Mesenchymal stem cell (in vitro differentiated cells and primary cell): Measurements from ENCODE around the gene PARD6B.
"Not testable (repeated sequence)": the region's sequence is repeated elsewhere in the genome, so short reads cannot be mapped to it uniquely, and the experiment has no call there.

Experiments
- DNase-seq: peaks from one replicate; pipeline ENCODE4 v3.0.0-alpha.2; 2013
- H2AFZ ChIP-seq: one replicate; pipeline ENCODE4 v1.6.1; 2013; ENCODE audit warnings: low read depth, mild to moderate bottlenecking, control low read depth, inconsistent platforms, low read length, moderate library complexity
- H2AK5ac ChIP-seq: 2 replicates; pipeline ENCODE4 v1.6.1; 2013; ENCODE audit warnings: low read length, moderate library complexity, mild to moderate bottlenecking, inconsistent platforms; ENCODE audit not compliant: severe bottlenecking
- H2BK120ac ChIP-seq: one replicate; pipeline ENCODE4 v1.6.1; 2013; ENCODE audit warnings: low read depth, mild to moderate bottlenecking, inconsistent platforms, low read length, moderate library complexity
- H2BK12ac ChIP-seq, 2 experiments: one replicate each; pipeline ENCODE4 v1.6.1; 2013; ENCODE audit warnings: inconsistent platforms in 2 of 2, low read length in 2 of 2, mild to moderate bottlenecking in 2 of 2, moderate library complexity in 2 of 2, control low read depth in 1 of 2
- H2BK15ac ChIP-seq: one replicate; pipeline ENCODE4 v1.6.1; 2013; ENCODE audit warnings: mild to moderate bottlenecking, low read depth, inconsistent platforms; ENCODE audit not compliant: poor library complexity, severe bottlenecking
- H2BK5ac ChIP-seq: 2 replicates; pipeline ENCODE4 v1.6.1; 2013; ENCODE audit warnings: low read depth, mild to moderate bottlenecking, low read length, control low read depth, inconsistent platforms; ENCODE audit not compliant: poor library complexity, severe bottlenecking
- H3K14ac ChIP-seq, 2 experiments: one replicate each; pipeline ENCODE4 v1.6.1; 2013; ENCODE audit warnings: inconsistent platforms in 2 of 2, low read length in 2 of 2, control low read depth in 1 of 2, mild to moderate bottlenecking in 1 of 2, moderate library complexity in 1 of 2
- H3K18ac ChIP-seq, 2 experiments: one replicate each; pipeline ENCODE4 v1.6.1; 2013; ENCODE audit warnings: inconsistent platforms in 2 of 2, low read length in 2 of 2, control low read depth in 1 of 2, low read depth in 1 of 2, mild to moderate bottlenecking in 1 of 2
- H3K23ac ChIP-seq, 2 experiments: one replicate each; pipeline ENCODE4 v1.6.1; 2013; ENCODE audit warnings: inconsistent platforms in 2 of 2, low read length in 2 of 2, mild to moderate bottlenecking in 2 of 2, moderate library complexity in 2 of 2, control low read depth in 1 of 2
- H3K27ac ChIP-seq: 2 replicates; pipeline ENCODE4 v1.5.1; 2013; ENCODE audit warnings: mild to moderate bottlenecking, moderate library complexity, low read length, control low read depth, inconsistent platforms; ENCODE audit not compliant: poor library complexity, severe bottlenecking
- H3K27me3 ChIP-seq, 2 experiments: 2 replicates each; pipeline versions ENCODE4 v1.6.1 to v1.7.0; 2013; ENCODE audit warnings: low read length in 2 of 2, mild to moderate bottlenecking in 2 of 2, moderate library complexity in 2 of 2, control low read depth in 1 of 2, inconsistent platforms in 1 of 2; ENCODE audit not compliant: control insufficient read depth in 1 of 2, insufficient read depth in 1 of 2
- H3K36me3 ChIP-seq, 2 experiments: 2 replicates each; pipeline versions ENCODE4 v1.6.1 to v1.7.0; 2013; ENCODE audit warnings: low read length in 2 of 2, control low read depth in 1 of 2, inconsistent platforms in 1 of 2, low read depth in 1 of 2, mild to moderate bottlenecking in 1 of 2; ENCODE audit not compliant: insufficient read depth in 2 of 2, control insufficient read depth in 1 of 2
- H3K4ac ChIP-seq, 2 experiments: one replicate each; pipeline ENCODE4 v1.6.1; 2013; ENCODE audit warnings: inconsistent platforms in 2 of 2, low read length in 2 of 2, mild to moderate bottlenecking in 2 of 2, moderate library complexity in 2 of 2, control low read depth in 1 of 2, low read depth in 1 of 2
- H3K4me1 ChIP-seq: 2 replicates; pipeline ENCODE4 v1.6.1; 2013; ENCODE audit warnings: low read depth, low read length, control low read depth; ENCODE audit not compliant: control insufficient read depth, insufficient read depth
- H3K4me2 ChIP-seq: 2 replicates; pipeline ENCODE4 v1.6.1; 2013; ENCODE audit warnings: low read length, mild to moderate bottlenecking, inconsistent platforms; ENCODE audit not compliant: poor library complexity, severe bottlenecking
- H3K4me3 ChIP-seq, 2 experiments: 2 replicates each; pipeline versions ENCODE4 v1.5.1 to v1.7.0; 2013; ENCODE audit warnings: low read length in 2 of 2, mild to moderate bottlenecking in 2 of 2, control low read depth in 1 of 2, low read depth in 1 of 2; ENCODE audit not compliant: insufficient read depth in 1 of 2
- H3K79me1 ChIP-seq: replicated peaks from 2 replicates; pipeline ENCODE4 v1.6.1; 2013; ENCODE audit warnings: mild to moderate bottlenecking, control low read depth, low read length, inconsistent platforms; ENCODE audit not compliant: poor library complexity, severe bottlenecking
- H3K9ac ChIP-seq: 2 replicates; pipeline ENCODE4 v1.7.0; 2013; ENCODE audit warnings: mild to moderate bottlenecking, low read length, moderate library complexity
- H3K9me3 ChIP-seq: 2 replicates; pipeline ENCODE4 v1.7.0; 2013; ENCODE audit warnings: mild to moderate bottlenecking, low read length; ENCODE audit not compliant: control insufficient read depth
- H4K8ac ChIP-seq: one replicate; pipeline ENCODE4 v1.6.1; 2013; ENCODE audit warnings: inconsistent platforms, mild to moderate bottlenecking, low read length, moderate library complexity
- H4K91ac ChIP-seq: one replicate; pipeline ENCODE4 v1.6.1; 2013; ENCODE audit warnings: mild to moderate bottlenecking, low read length, inconsistent platforms
- WGBS: methylation state at CpG from one replicate; pipeline ENCODE4 v1.1.7; 2013; ENCODE audit warnings: mixed read lengths; 5-methylcytosine and 5-hydroxymethylcytosine counted together

PARD6B gene

GRCh38 chr20:50699688-50700087 lies 31.7 kb upstream of the PARD6B start:
- no peak overlapping the region for H2BK5ac ChIP-seq
- H3K9ac ChIP-seq = no peak overlapping the region
- H3K79me1 ChIP-seq = no peaks in the 10 kb centered on the region
- no peak for DNase-seq
- H2AFZ ChIP-seq = no peak overlapping the region
- no peaks in the 10 kb centered on the region for H3K9me3 ChIP-seq
- H3K14ac ChIP-seq = no peak overlapping the region
- WGBS = 95% methylated on average over 5 of the region's 5 CpGs
- no peak overlapping the region for H2AK5ac ChIP-seq
- no peak overlapping the region for H4K8ac ChIP-seq
- no peak overlapping the region for H3K4me3 ChIP-seq
- no peak overlapping the region for H3K18ac ChIP-seq
- peak overlapping the region in 1 of 2 experiments; percentile 76 for H2BK12ac ChIP-seq
- H3K23ac ChIP-seq = peak overlapping the region in 1 of 2 experiments; percentile 34
- no peak overlapping the region for H3K4ac ChIP-seq
- peaks cover 5% of the 10 kb centered on the region for H3K4me1 ChIP-seq
- H2BK15ac ChIP-seq = no peak overlapping the region
- H2BK120ac ChIP-seq = no peak overlapping the region
- H3K27me3 ChIP-seq = no peaks in the 10 kb centered on the region
- no peaks in the 10 kb centered on the region for H3K36me3 ChIP-seq
- H3K4me2 ChIP-seq = no peak overlapping the region
- no peak overlapping the region for H4K91ac ChIP-seq
- H3K27ac ChIP-seq = no peak overlapping the region

- peaks cover 5% of the 10 kb centered on the region for H3K4me1 ChIP-seq
- no peak overlapping the region for H2BK120ac ChIP-seq
- no peak for DNase-seq
- H3K4ac ChIP-seq = peak overlapping the region in 1 of 2 experiments; percentile 47
- H3K27ac ChIP-seq = no peak overlapping the region
- H3K9ac ChIP-seq = no peak overlapping the region
- no peak overlapping the region for H3K14ac ChIP-seq
- no peak overlapping the region for H4K91ac ChIP-seq
- H2AFZ ChIP-seq = no peak overlapping the region
- no peaks in the 10 kb centered on the region for H3K27me3 ChIP-seq
- peak overlapping the region; percentile 69 for H4K8ac ChIP-seq
- no peak overlapping the region for H3K23ac ChIP-seq
- peak overlapping the region; percentile 4 for H2BK5ac ChIP-seq
- no peaks in the 10 kb centered on the region for H3K79me1 ChIP-seq
- H3K4me2 ChIP-seq = peak overlapping the region; percentile 8
- no peaks in the 10 kb centered on the region for H3K36me3 ChIP-seq
- peak overlapping the region; percentile 39 for H2AK5ac ChIP-seq
- H2BK15ac ChIP-seq = no peak overlapping the region
- H3K4me3 ChIP-seq = no peak overlapping the region
- peak overlapping the region; percentile 65 to 80 for H2BK12ac ChIP-seq
- H3K9me3 ChIP-seq = no peaks in the 10 kb centered on the region
- peak overlapping the region in 1 of 2 experiments; percentile 50 for H3K18ac ChIP-seq
- WGBS = 40% methylated on average over 9 of the region's 11 CpGs
Measured at GRCh38 chr20:50701041-50701963, 30.1 kb upstream of the PARD6B start.

GRCh38 chr20:50703651-50704438 lies 27.5 kb upstream of the PARD6B start:
- not testable (repeated sequence) for H3K4me1 ChIP-seq, H3K27ac ChIP-seq, H4K8ac ChIP-seq, H3K9me3 ChIP-seq, H2AK5ac ChIP-seq, H3K9ac ChIP-seq, H3K79me1 ChIP-seq, H2AFZ ChIP-seq, H3K27me3 ChIP-seq, H3K23ac ChIP-seq, H2BK15ac ChIP-seq, H2BK5ac ChIP-seq, DNase-seq, H3K36me3 ChIP-seq, H3K4ac ChIP-seq, H3K14ac ChIP-seq, H3K4me2 ChIP-seq, H4K91ac ChIP-seq, H3K4me3 ChIP-seq, H2BK120ac ChIP-seq
- peak overlapping the region in 1 of 2 experiments; percentile 59 for H2BK12ac ChIP-seq
- WGBS = 91% methylated on average over 9 of the region's 9 CpGs
- H3K18ac ChIP-seq = peak overlapping the region in 1 of 2 experiments; percentile 5

GRCh38 chr20:50704514-50704913 lies 26.9 kb upstream of the PARD6B start:
- no peak overlapping the region for H2AFZ ChIP-seq
- no peak overlapping the region for H3K14ac ChIP-seq
- H3K9ac ChIP-seq = no peak overlapping the region
- H2BK5ac ChIP-seq = no peak overlapping the region
- H3K4me3 ChIP-seq = no peak overlapping the region
- peak overlapping the region; percentile 42 for H3K27ac ChIP-seq
- H4K91ac ChIP-seq = no peak overlapping the region
- WGBS = 84% methylated on average over 4 of the region's 4 CpGs
- no peak overlapping the region for H4K8ac ChIP-seq
- DNase-seq = no peak
- H2BK15ac ChIP-seq = no peak overlapping the region
- peaks cover 5% of the 10 kb centered on the region for H3K4me1 ChIP-seq
- H3K4ac ChIP-seq = no peak overlapping the region
- H3K23ac ChIP-seq = no peak overlapping the region
- H3K4me2 ChIP-seq = no peak overlapping the region
- H2BK12ac ChIP-seq = no peak overlapping the region
- H2AK5ac ChIP-seq = no peak overlapping the region
- no peaks in the 10 kb centered on the region for H3K79me1 ChIP-seq
- H2BK120ac ChIP-seq = no peak overlapping the region
- H3K27me3 ChIP-seq = no peaks in the 10 kb centered on the region
- H3K18ac ChIP-seq = no peak overlapping the region
- H3K36me3 ChIP-seq = no peaks in the 10 kb centered on the region
- no peaks in the 10 kb centered on the region for H3K9me3 ChIP-seq
